ENCODE measurements around the gene NUP205. TPM values are rescaled to one million over a fixed set of nuclear protein-coding genes. Genes with fewer than 3 reads are reported as not detected.
"Not testable (repeated sequence)": the region's sequence is repeated elsewhere in the genome, so short reads cannot be mapped to it uniquely, and the experiment has no call there.

Gene NUP205
- total RNA-seq, 2 experiments from 2014 or later: 140 to 145 TPM

- H3K27me3 Mint-ChIP-seq: no peaks in the 10 kb centered on the region
- H3K36me3 Mint-ChIP-seq (ENCODE audit: low read depth): no peaks in the 10 kb centered on the region
- DNase-seq (no peak), ATAC-seq (no peak)
- H3K27ac Mint-ChIP-seq: no peak overlapping the region
- H3K4me3 Mint-ChIP-seq: no peak overlapping the region
- TF ChIP-seq, protein P1, sequence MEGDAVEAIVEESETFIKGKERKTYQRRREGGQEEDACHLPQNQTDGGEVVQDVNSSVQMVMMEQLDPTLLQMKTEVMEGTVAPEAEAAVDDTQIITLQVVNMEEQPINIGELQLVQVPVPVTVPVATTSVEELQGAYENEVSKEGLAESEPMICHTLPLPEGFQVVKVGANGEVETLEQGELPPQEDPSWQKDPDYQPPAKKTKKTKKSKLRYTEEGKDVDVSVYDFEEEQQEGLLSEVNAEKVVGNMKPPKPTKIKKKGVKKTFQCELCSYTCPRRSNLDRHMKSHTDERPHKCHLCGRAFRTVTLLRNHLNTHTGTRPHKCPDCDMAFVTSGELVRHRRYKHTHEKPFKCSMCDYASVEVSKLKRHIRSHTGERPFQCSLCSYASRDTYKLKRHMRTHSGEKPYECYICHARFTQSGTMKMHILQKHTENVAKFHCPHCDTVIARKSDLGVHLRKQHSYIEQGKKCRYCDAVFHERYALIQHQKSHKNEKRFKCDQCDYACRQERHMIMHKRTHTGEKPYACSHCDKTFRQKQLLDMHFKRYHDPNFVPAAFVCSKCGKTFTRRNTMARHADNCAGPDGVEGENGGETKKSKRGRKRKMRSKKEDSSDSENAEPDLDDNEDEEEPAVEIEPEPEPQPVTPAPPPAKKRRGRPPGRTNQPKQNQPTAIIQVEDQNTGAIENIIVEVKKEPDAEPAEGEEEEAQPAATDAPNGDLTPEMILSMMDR (IDR thresholded peaks at IDR 0.05): no peak
- POLR2A ChIA-PET: no interaction called here
- CTCF ChIA-PET: no interaction called here
- no peaks in the 10 kb centered on the region for H3K9me3 Mint-ChIP-seq
- no peaks in the 10 kb centered on the region for H3K4me1 Mint-ChIP-seq (ENCODE audit: low read depth)
- intact Hi-C loops (cut with micrococcal nuclease): no loop called here
These were observed 134.3 kb downstream of the NUP205 start for GRCh38 chr7:135692055-135692454.

GRCh38 chr7:135692606-135693005 is 134.9 kb downstream of the NUP205 start:
- H3K9me3 Mint-ChIP-seq; H3K4me1 Mint-ChIP-seq (ENCODE audit: low read depth); ATAC-seq; intact Hi-C loops (cut with micrococcal nuclease); DNase-seq; H3K27ac Mint-ChIP-seq; CTCF ChIA-PET; H3K4me3 Mint-ChIP-seq; H3K36me3 Mint-ChIP-seq (ENCODE audit: low read depth); H3K27me3 Mint-ChIP-seq; POLR2A ChIA-PET: not testable (repeated sequence)

GRCh38 chr7:135693558-135693957 is 135.8 kb downstream of the NUP205 start:
- intact Hi-C loops (cut with micrococcal nuclease): no loop called here
- ChIA-PET CTCF (no interaction called here), POLR2A (no interaction called here)
- TF ChIP-seq, protein P1 (IDR thresholded peaks at IDR 0.05): no peak
- DNase-seq (no peak), ATAC-seq (no peak)
- H3K36me3 Mint-ChIP-seq (ENCODE audit: low read depth): no peaks in the 10 kb centered on the region
- no peak overlapping the region for H3K27ac Mint-ChIP-seq
- H3K4me1 Mint-ChIP-seq (ENCODE audit: low read depth): no peaks in the 10 kb centered on the region
- H3K4me3 Mint-ChIP-seq: no peak overlapping the region
- H3K27me3 Mint-ChIP-seq: no peaks in the 10 kb centered on the region
- no peaks in the 10 kb centered on the region for H3K9me3 Mint-ChIP-seq

GRCh38 chr7:135697276-135698049 is 139.7 kb downstream of the NUP205 start:
- Mint-ChIP-seq H3K4me1 (ENCODE audit: low read depth) (no peaks in the 10 kb centered on the region), H3K9me3 (no peaks in the 10 kb centered on the region), H3K27ac (no peak overlapping the region), H3K4me3 (no peak overlapping the region), H3K27me3 (no peaks in the 10 kb centered on the region), H3K36me3 (ENCODE audit: low read depth) (no peaks in the 10 kb centered on the region)
- DNase-seq (no peak), ATAC-seq (no peak)
- intact Hi-C loops (cut with micrococcal nuclease): no loop called here
- ChIA-PET POLR2A (no interaction called here), CTCF (interaction anchor here (2.8 kb wide), 1 partner anchor 13 kb away, joined by 9 read pairs; no protein-coding TSS in a partner anchor)
- TF ChIP-seq, protein P1 (IDR thresholded peaks at IDR 0.05): no peak

Other genes starting within 250 kb of the NUP205 start
- gene CNOT4, start 47.8 kb upstream of the NUP205 start, total RNA-seq: 10 to 100 TPM; 22.0 to 23.6 TPM
- 10 to 100 TPM; 21.1 to 23.4 TPM for gene STMP1, start 104.6 kb downstream of the NUP205 start, total RNA-seq
- gene SLC13A4, start 170.3 kb downstream of the NUP205 start, total RNA-seq: not detected
- gene FAM180A, start 190.9 kb downstream of the NUP205 start, total RNA-seq: not detected